ENCODE data around the gene ANKRD11. TPM values are rescaled to one million over a fixed set of nuclear protein-coding genes. Genes with fewer than 3 reads are reported as not detected.

Gene ANKRD11
- polyA plus RNA-seq, 1 donor from 2014 or later, result 32.5 TPM

DNA sequence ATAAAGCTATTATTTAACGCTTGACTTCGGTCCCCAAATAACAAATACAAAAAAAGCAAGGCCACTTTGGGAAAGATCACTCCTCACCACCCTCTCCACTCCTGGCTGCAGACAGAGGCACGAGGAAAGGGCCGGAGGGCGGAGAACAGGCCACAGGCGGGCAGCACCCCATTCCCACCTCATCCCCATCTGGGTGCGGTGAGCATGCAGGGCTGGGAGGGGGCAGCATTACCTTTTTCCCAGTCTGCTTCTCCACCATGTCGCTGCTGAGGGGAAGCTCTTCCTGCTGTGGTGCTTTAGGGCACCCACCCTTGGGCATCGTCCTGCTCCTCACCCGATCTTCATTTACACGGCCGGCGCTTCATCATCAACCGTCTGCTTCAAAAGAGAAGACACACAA, 173.7 kb downstream of the ANKRD11 start:
- no peak overlapping the region for H3K4me2 ChIP-seq (ENCODE audit: low read length)
- no peaks in the 10 kb centered on the region for H3K9me2 ChIP-seq (ENCODE audit: insufficient read depth, low read length)
- no peak overlapping the region for H3K4me3 ChIP-seq (ENCODE audit: low read length)
- no peak overlapping the region for H3K27ac ChIP-seq (ENCODE audit: low read length)
- H3F3A ChIP-seq (ENCODE audit: insufficient read depth, low read length, poor library complexity, severe bottlenecking), result no peaks in the 10 kb centered on the region
- TF ChIP-seq, protein P1, sequence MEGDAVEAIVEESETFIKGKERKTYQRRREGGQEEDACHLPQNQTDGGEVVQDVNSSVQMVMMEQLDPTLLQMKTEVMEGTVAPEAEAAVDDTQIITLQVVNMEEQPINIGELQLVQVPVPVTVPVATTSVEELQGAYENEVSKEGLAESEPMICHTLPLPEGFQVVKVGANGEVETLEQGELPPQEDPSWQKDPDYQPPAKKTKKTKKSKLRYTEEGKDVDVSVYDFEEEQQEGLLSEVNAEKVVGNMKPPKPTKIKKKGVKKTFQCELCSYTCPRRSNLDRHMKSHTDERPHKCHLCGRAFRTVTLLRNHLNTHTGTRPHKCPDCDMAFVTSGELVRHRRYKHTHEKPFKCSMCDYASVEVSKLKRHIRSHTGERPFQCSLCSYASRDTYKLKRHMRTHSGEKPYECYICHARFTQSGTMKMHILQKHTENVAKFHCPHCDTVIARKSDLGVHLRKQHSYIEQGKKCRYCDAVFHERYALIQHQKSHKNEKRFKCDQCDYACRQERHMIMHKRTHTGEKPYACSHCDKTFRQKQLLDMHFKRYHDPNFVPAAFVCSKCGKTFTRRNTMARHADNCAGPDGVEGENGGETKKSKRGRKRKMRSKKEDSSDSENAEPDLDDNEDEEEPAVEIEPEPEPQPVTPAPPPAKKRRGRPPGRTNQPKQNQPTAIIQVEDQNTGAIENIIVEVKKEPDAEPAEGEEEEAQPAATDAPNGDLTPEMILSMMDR (IDR thresholded peaks at IDR 0.05; ENCODE audit: poor library complexity, severe bottlenecking), result peak; percentile 9
- TF ChIP-seq, protein P2, sequence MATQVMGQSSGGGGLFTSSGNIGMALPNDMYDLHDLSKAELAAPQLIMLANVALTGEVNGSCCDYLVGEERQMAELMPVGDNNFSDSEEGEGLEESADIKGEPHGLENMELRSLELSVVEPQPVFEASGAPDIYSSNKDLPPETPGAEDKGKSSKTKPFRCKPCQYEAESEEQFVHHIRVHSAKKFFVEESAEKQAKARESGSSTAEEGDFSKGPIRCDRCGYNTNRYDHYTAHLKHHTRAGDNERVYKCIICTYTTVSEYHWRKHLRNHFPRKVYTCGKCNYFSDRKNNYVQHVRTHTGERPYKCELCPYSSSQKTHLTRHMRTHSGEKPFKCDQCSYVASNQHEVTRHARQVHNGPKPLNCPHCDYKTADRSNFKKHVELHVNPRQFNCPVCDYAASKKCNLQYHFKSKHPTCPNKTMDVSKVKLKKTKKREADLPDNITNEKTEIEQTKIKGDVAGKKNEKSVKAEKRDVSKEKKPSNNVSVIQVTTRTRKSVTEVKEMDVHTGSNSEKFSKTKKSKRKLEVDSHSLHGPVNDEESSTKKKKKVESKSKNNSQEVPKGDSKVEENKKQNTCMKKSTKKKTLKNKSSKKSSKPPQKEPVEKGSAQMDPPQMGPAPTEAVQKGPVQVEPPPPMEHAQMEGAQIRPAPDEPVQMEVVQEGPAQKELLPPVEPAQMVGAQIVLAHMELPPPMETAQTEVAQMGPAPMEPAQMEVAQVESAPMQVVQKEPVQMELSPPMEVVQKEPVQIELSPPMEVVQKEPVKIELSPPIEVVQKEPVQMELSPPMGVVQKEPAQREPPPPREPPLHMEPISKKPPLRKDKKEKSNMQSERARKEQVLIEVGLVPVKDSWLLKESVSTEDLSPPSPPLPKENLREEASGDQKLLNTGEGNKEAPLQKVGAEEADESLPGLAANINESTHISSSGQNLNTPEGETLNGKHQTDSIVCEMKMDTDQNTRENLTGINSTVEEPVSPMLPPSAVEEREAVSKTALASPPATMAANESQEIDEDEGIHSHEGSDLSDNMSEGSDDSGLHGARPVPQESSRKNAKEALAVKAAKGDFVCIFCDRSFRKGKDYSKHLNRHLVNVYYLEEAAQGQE (IDR thresholded peaks at IDR 0.05; ENCODE audit: borderline replicate concordance), result no peak
- no peak overlapping the region for H3K9ac ChIP-seq (ENCODE audit: low read length)
- H3K36me3 ChIP-seq (ENCODE audit: insufficient read depth, low read length), result no peaks in the 10 kb centered on the region
- no peaks in the 10 kb centered on the region for H4K20me1 ChIP-seq (ENCODE audit: insufficient read depth)
- no peaks in the 10 kb centered on the region for H3K9me3 ChIP-seq (ENCODE audit: low read length)
- H3K79me2 ChIP-seq (replicated peaks; ENCODE audit: insufficient read depth, low read length), result peaks cover 39% of the 10 kb centered on the region
- no peak overlapping the region for H2AFZ ChIP-seq (ENCODE audit: low read depth, low read length)
- H3K27me3 ChIP-seq (ENCODE audit: insufficient read depth, low read depth, low read length), result no peaks in the 10 kb centered on the region

DNA sequence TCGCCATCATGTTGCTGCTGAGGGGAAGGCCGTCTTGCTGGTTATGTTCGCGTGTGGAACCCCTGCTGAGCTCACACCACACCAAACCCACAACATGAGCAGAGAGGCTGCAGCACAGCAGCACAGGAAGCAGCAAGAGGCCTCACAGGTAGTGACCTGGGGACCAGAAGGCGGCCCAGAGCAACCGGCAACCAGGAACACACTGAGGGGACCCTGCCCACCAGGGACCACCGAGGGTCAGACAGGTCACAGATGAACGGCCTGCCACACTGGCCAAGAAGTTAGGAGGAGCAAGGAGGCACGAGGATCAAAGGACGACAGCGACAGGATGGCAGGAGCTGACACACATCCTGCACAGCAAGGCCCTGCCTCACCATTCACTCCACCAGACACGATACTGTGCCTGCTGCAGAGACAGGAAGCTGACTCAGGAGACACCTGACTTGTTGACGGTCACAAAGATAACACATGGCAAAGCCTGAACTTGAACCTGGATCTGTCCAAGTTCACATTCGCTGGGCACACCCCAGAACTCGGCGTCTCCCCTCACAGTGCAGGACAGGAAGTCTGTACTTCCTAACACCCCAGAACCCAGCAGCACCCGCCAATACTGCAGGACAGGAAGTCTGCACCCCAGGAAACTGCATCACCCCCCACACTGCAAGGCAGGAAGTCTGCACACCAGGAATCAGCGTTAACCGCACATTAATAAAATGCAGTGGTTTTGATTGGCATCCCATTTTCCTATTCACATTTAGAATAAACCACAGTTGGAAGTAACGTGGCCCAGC, 174.4 kb downstream of the ANKRD11 start:
- no peaks in the 10 kb centered on the region for H3K27me3 ChIP-seq (ENCODE audit: insufficient read depth, low read depth, low read length)
- no peaks in the 10 kb centered on the region for H3K9me3 ChIP-seq (ENCODE audit: low read length)
- H3K4me2 ChIP-seq (ENCODE audit: low read length), result no peak overlapping the region
- peak overlapping the region; percentile 42 for H3K27ac ChIP-seq (ENCODE audit: low read length)
- H3K4me3 ChIP-seq (ENCODE audit: low read length), result no peak overlapping the region
- H3K9ac ChIP-seq (ENCODE audit: low read length), result no peak overlapping the region
- TF ChIP-seq, protein P1 (IDR thresholded peaks at IDR 0.05; ENCODE audit: poor library complexity, severe bottlenecking), result no peak
- TF ChIP-seq POLR2AphosphoS5 (IDR thresholded peaks at IDR 0.05), result no peak
- TF ChIP-seq, protein P2 (IDR thresholded peaks at IDR 0.05; ENCODE audit: borderline replicate concordance), result no peak
- TF ChIP-seq EP300 (conservative IDR thresholded peaks at IDR 0.05; ENCODE audit: poor library complexity, severe bottlenecking), result no peak
- no peak for TF ChIP-seq TAF1 (IDR thresholded peaks at IDR 0.05; ENCODE audit: low read depth)
- no peak for TF ChIP-seq EZH2 (IDR thresholded peaks at IDR 0.05; ENCODE audit: borderline replicate concordance, insufficient read depth, low read length, poor library complexity, severe bottlenecking)
- TF ChIP-seq MXI1 (conservative IDR thresholded peaks at IDR 0.05; ENCODE audit: poor library complexity, severe bottlenecking), result no peak
- no peak for TF ChIP-seq SMC3 (conservative IDR thresholded peaks at IDR 0.05; ENCODE audit: poor library complexity)
- no peak for TF ChIP-seq RAD21 (conservative IDR thresholded peaks at IDR 0.05)
- peaks cover 38% of the 10 kb centered on the region for H3K79me2 ChIP-seq (replicated peaks; ENCODE audit: insufficient read depth, low read length)
- H3K9me2 ChIP-seq (ENCODE audit: insufficient read depth, low read length), result no peaks in the 10 kb centered on the region
- no peaks in the 10 kb centered on the region for H3F3A ChIP-seq (ENCODE audit: insufficient read depth, low read length, poor library complexity, severe bottlenecking)
- no peak overlapping the region for H2AFZ ChIP-seq (ENCODE audit: low read depth, low read length)
- H3K36me3 ChIP-seq (ENCODE audit: insufficient read depth, low read length), result no peaks in the 10 kb centered on the region
- H4K20me1 ChIP-seq (ENCODE audit: insufficient read depth), result no peaks in the 10 kb centered on the region
